HG03521 (cell line): ENCODE data around the gene KIAA2012.
"Not testable (repeated sequence)": the region's sequence is repeated elsewhere in the genome, so short reads cannot be mapped to it uniquely, and the experiment has no call there.

Experiments used
- ATAC-seq: cut with Tn5 transposase; IDR thresholded peaks from one replicate; pipeline ENCODE4 v1.9.1; 2021; ENCODE audit warnings: mild to moderate bottlenecking, moderate library complexity; ENCODE audit not compliant: unreplicated experiment

Gene KIAA2012

GRCh38 chr2:202114291-202114690 lies 41.2 kb downstream of the KIAA2012 start:
- no peak for ATAC-seq

- no peak for ATAC-seq
Measured at GRCh38 chr2:202114795-202115194, 41.7 kb downstream of the KIAA2012 start.

GRCh38 chr2:202115479-202115971 lies 42.5 kb downstream of the KIAA2012 start:
- ATAC-seq: no peak

GRCh38 chr2:202116691-202117090 lies 43.6 kb downstream of the KIAA2012 start:
- ATAC-seq: no peak

GRCh38 chr2:202118168-202118567 lies 45.1 kb downstream of the KIAA2012 start:
- ATAC-seq: no peak

- no peak for ATAC-seq
Measured at GRCh38 chr2:202120828-202121227, 47.8 kb downstream of the KIAA2012 start.

- ATAC-seq: no peak
Measured at GRCh38 chr2:202121532-202122162, 48.6 kb downstream of the KIAA2012 start.

GRCh38 chr2:202122163-202122540 lies 49.1 kb downstream of the KIAA2012 start:
- ATAC-seq: no peak

GRCh38 chr2:202122980-202123720 lies 50.1 kb downstream of the KIAA2012 start:
- ATAC-seq: no peak

GRCh38 chr2:202124286-202124685 lies 51.2 kb downstream of the KIAA2012 start:
- ATAC-seq: no peak

GRCh38 chr2:202127687-202128331 lies 54.8 kb downstream of the KIAA2012 start:
- no peak for ATAC-seq

- ATAC-seq: no peak
Measured at GRCh38 chr2:202129841-202130240, 56.8 kb downstream of the KIAA2012 start.

- no peak for ATAC-seq
Measured at GRCh38 chr2:202133200-202133908, 60.3 kb downstream of the KIAA2012 start.

GRCh38 chr2:202133909-202134265 lies 60.8 kb downstream of the KIAA2012 start:
- ATAC-seq: no peak

GRCh38 chr2:202135091-202135874 lies 62.2 kb downstream of the KIAA2012 start:
- ATAC-seq: no peak

- ATAC-seq: not testable (repeated sequence)
Measured at GRCh38 chr2:202136039-202136438, 63.0 kb downstream of the KIAA2012 start.

- no peak for ATAC-seq
Measured at GRCh38 chr2:202136526-202136925, 63.5 kb downstream of the KIAA2012 start.

- no peak for ATAC-seq
Measured at GRCh38 chr2:202140522-202141252, 67.6 kb downstream of the KIAA2012 start.

GRCh38 chr2:202141329-202141947 lies 68.4 kb downstream of the KIAA2012 start:
- ATAC-seq: no peak
